Keratinocyte (primary cell): Measurements from ENCODE around the gene CCNY. TPM values are rescaled to one million over a fixed set of nuclear protein-coding genes. Genes with fewer than 3 reads are reported as not detected.

Experiments used
- DNase-seq: peaks from one replicate; pipeline ENCODE4 v3.0.0-alpha.2; 2011; ENCODE audit warnings: low read depth, missing footprints, low spot score
- FAIRE-seq: peaks from 2 replicates; lab custom pipeline; 2011; peaks lifted over from hg19 to GRCh38; lab: Jason Lieb, UNC
- H2AFZ ChIP-seq: 2 replicates; pipeline ENCODE4 v1.6.0; 2012; ENCODE audit warnings: low read length, control low read depth, inconsistent platforms; ENCODE audit not compliant: control insufficient read depth
- H3K27ac ChIP-seq: 2 replicates; pipeline ENCODE4 v1.5.1; 2011; ENCODE audit warnings: low read length; ENCODE audit not compliant: control insufficient read depth, insufficient read depth
- H3K27me3 ChIP-seq: 3 replicates; pipeline ENCODE4 v1.6.0; 2011; ENCODE audit warnings: low read length; ENCODE audit not compliant: control insufficient read depth, insufficient read depth; ENCODE audit errors: extremely low read depth
- H3K36me3 ChIP-seq, 2 experiments: 2 replicates in 1 of 2; 3 replicates in 1 of 2; pipeline ENCODE4 v1.5.1; 2011; ENCODE audit warnings: low read length in 2 of 2, mild to moderate bottlenecking in 1 of 2; ENCODE audit not compliant: control insufficient read depth in 2 of 2, insufficient read depth in 2 of 2; ENCODE audit errors: extremely low read depth in 1 of 2
- H3K4me1 ChIP-seq: 3 replicates; pipeline ENCODE4 v1.5.1; 2011; ENCODE audit warnings: low read length; ENCODE audit not compliant: control insufficient read depth, insufficient read depth; ENCODE audit errors: extremely low read depth
- H3K4me2 ChIP-seq: 3 replicates; pipeline ENCODE4 v1.6.0; 2011; ENCODE audit warnings: low read depth, low read length; ENCODE audit not compliant: control insufficient read depth, insufficient read depth; ENCODE audit errors: extremely low read depth
- H3K4me3 ChIP-seq, 3 experiments: fragments of 200-600 bp in 1 of 3; sonication (generic) in 1 of 3; 2 replicates in 2 of 3; 3 replicates in 1 of 3; pipeline ENCODE4 v1.5.1; 2011 to 2016; ENCODE audit warnings: low read length in 3 of 3, mild to moderate bottlenecking in 3 of 3, control low read depth in 2 of 3, inconsistent platforms in 1 of 3, low read depth in 1 of 3, mixed read lengths in 1 of 3, mixed run types in 1 of 3, moderate library complexity in 1 of 3; ENCODE audit not compliant: control insufficient read depth in 2 of 3, insufficient read depth in 2 of 3; ENCODE audit errors: extremely low read depth in 1 of 3
- H3K79me2 ChIP-seq: 2 replicates; pipeline ENCODE4 v1.6.0; 2012; ENCODE audit warnings: low read length; ENCODE audit not compliant: control insufficient read depth, insufficient read depth
- H3K9ac ChIP-seq: 3 replicates; pipeline ENCODE4 v1.6.0; 2011; ENCODE audit warnings: low read length; ENCODE audit not compliant: control insufficient read depth, insufficient read depth; ENCODE audit errors: extremely low read depth
- H3K9me1 ChIP-seq: 3 replicates; pipeline ENCODE4 v1.6.0; 2011; ENCODE audit warnings: low read length; ENCODE audit not compliant: control insufficient read depth, insufficient read depth; ENCODE audit errors: extremely low read depth
- H3K9me3 ChIP-seq: 2 replicates; pipeline ENCODE4 v1.5.1; 2012; ENCODE audit warnings: low read depth, low read length; ENCODE audit not compliant: control insufficient read depth
- H4K20me1 ChIP-seq: 3 replicates; pipeline ENCODE4 v1.6.0; 2011; ENCODE audit warnings: low read length; ENCODE audit not compliant: control insufficient read depth, insufficient read depth; ENCODE audit errors: extremely low read depth
- CTCF ChIP-seq, 3 experiments: IDR thresholded peaks in 1 of 3; conservative IDR thresholded peaks in 1 of 3; optimal IDR thresholded peaks in 1 of 3; 2 replicates in 2 of 3; 3 replicates in 1 of 3; pipeline versions ENCODE3 to v1.5.1; 2011; ENCODE audit warnings: low read length in 3 of 3, mild to moderate bottlenecking in 3 of 3, moderate library complexity in 2 of 3, control low read depth in 1 of 3, inconsistent platforms in 1 of 3; ENCODE audit not compliant: insufficient read depth in 2 of 3; ENCODE audit errors: extremely low read depth in 1 of 3
- EZH2 ChIP-seq: IDR thresholded peaks from one replicate; pipeline ENCODE4 v1.6.1; 2012; ENCODE audit warnings: inconsistent platforms, mild to moderate bottlenecking, low read length, moderate library complexity
- dilution Hi-C: fragments of 300-500 bp; cut with MboI; formaldehyde crosslinking; loops from one replicate; pipeline ENCODE4 v1.7.0; 2020; ENCODE audit warnings: low sequenced_read_pairs; ENCODE audit not compliant: extremely low pct_ligation_motif_present
- polyA plus RNA-seq, 5 experiments: library from polyadenylated mRNA; depleted of rRNA in 3 of 5; stranded (reverse) in 3 of 5; stranded (forward) in 1 of 5; unstranded in 1 of 5; fragments of >200 nt; gene quantifications; 1 replicate in 1 of 5; 2 replicates in 3 of 5; 3 replicates in 1 of 5; pipeline versions ENCODE4 v1.2.1 to v1.2.3, GENCODE V29; 2011 to 2012; ENCODE audit warnings: missing spikeins in 2 of 5, low read depth in 1 of 5, low replicate concordance in 1 of 5

CCNY gene
- polyA plus RNA-seq, 1 donor (not counting 4 experiments of a cell fraction or from before 2014, with no cell fraction given): 58.9 TPM

GRCh38 chr10:35324196-35324595 is 12.1 kb upstream of the CCNY start:
- no peaks in the 10 kb centered on the region for H3K9me1 ChIP-seq
- H3K79me2 ChIP-seq: peaks cover 19% of the 10 kb centered on the region
- no peaks in the 10 kb centered on the region for H4K20me1 ChIP-seq
- H3K4me1 ChIP-seq: no peaks in the 10 kb centered on the region
- no peaks in the 10 kb centered on the region for H3K36me3 ChIP-seq
- FAIRE-seq (no peak), DNase-seq (no peak)
- dilution Hi-C loops: no loop called here
- no peak overlapping the region for H2AFZ ChIP-seq
- no peak overlapping the region for H3K9ac ChIP-seq
- no peaks in the 10 kb centered on the region for H3K27me3 ChIP-seq
- H3K4me3 ChIP-seq: no peak overlapping the region
- no peak overlapping the region for H3K4me2 ChIP-seq
- H3K9me3 ChIP-seq: no peaks in the 10 kb centered on the region
- no peak overlapping the region for H3K27ac ChIP-seq
- TF ChIP-seq CTCF (optimal IDR thresholded peaks at IDR 0.05 in 1 of 3, IDR thresholded peaks at IDR 0.05 in 1 of 3, conservative IDR thresholded peaks at IDR 0.05 in 1 of 3; ENCODE audit: extremely low read depth in 1 of 3, insufficient read depth in 2 of 3, low read length in 3 of 3) (no peak), EZH2 (no peak)

- Histone ChIP-seq H3K79me2 (peaks cover 39% of the 10 kb centered on the region), H3K27ac (no peak overlapping the region), H3K27me3 (no peaks in the 10 kb centered on the region), H3K36me3 (no peaks in the 10 kb centered on the region), H3K4me2 (no peak overlapping the region), H3K9ac (no peak overlapping the region), H3K9me3 (no peaks in the 10 kb centered on the region), H2AFZ (no peak overlapping the region), H3K9me1 (no peaks in the 10 kb centered on the region), H3K4me3 (no peak overlapping the region), H3K4me1 (peaks cover 5% of the 10 kb centered on the region), H4K20me1 (no peaks in the 10 kb centered on the region)
- no peak for TF ChIP-seq EZH2
- DNase-seq: no peak
- dilution Hi-C loops: no loop called here
- no peak for FAIRE-seq
Observed at GRCh38 chr10:35326466-35327235, 9.7 kb upstream of the CCNY start.
